GM12878 (cell line): ENCODE measurements around the gene SDHC. TPM values are rescaled to one million over a fixed set of nuclear protein-coding genes. Genes with fewer than 3 reads are reported as not detected.

Experiments used
- BCL11A ChIP-seq: IDR thresholded peaks from 2 replicates; pipeline ENCODE4 v1.6.1; 2011; ENCODE audit warnings: low read depth, low read length
- JUNB ChIP-seq: IDR thresholded peaks from 2 replicates; pipeline ENCODE4 v1.6.1; 2016; ENCODE audit warnings: antibody characterized with exemption, mild to moderate bottlenecking
- SMAD1 ChIP-seq: fragments of 450-650 bp; IDR thresholded peaks from 2 replicates; pipeline ENCODE4 v1.6.1; 2018; ENCODE audit warnings: mild to moderate bottlenecking, low read depth; ENCODE audit not compliant: partially characterized antibody
- SREBF1 ChIP-seq: IDR thresholded peaks from 2 replicates; pipeline ENCODE4 v1.6.1; 2012; ENCODE audit warnings: mild to moderate bottlenecking, low read length
- ZNF207 ChIP-seq: fragments of 450-650 bp; IDR thresholded peaks from 2 replicates; pipeline ENCODE4 v1.6.1; 2014; ENCODE audit warnings: antibody characterized with exemption, mild to moderate bottlenecking, borderline replicate concordance
- ZNF24 ChIP-seq: fragments of 450-650 bp; IDR thresholded peaks from 2 replicates; pipeline ENCODE4 v1.6.1; 2017; ENCODE audit warnings: antibody characterized with exemption, mild to moderate bottlenecking
- ZNF622 ChIP-seq: fragments of 450-650 bp; IDR thresholded peaks from 2 replicates; pipeline ENCODE4 v1.6.1; 2017; ENCODE audit warnings: mild to moderate bottlenecking, inconsistent platforms
- ZSCAN29 ChIP-seq: fragments of 450-650 bp; IDR thresholded peaks from 2 replicates; pipeline ENCODE4 v1.6.1; 2017; ENCODE audit warnings: mild to moderate bottlenecking, moderate library complexity
- polyA plus RNA-seq, 11 experiments: library from polyadenylated mRNA; depleted of rRNA in 4 of 11; unstranded in 6 of 11; stranded (reverse) in 5 of 11; fragments of >200 nt; fragmentation: Nextera tagmentation in 4 of 11; fragmentation: Illumina TruSeq in 1 of 11; extraction: Ambion mirVana in 4 of 11; extraction: Trizol in 1 of 11; gene quantifications; 1 replicate in 1 of 11; 2 replicates in 10 of 11; pipeline versions ENCODE4 v1.2.1 to v1.2.3, GENCODE V29; 2011 to 2016; ENCODE audit warnings: inconsistent platforms in 2 of 11, missing spikeins in 2 of 11, low read depth in 1 of 11
- total RNA-seq, 4 experiments: library from RNA; depleted of rRNA in 3 of 4; stranded (reverse); fragments of >200 nt in 3 of 4; fragmentation: Illumina TruSeq in 1 of 4; extraction: Trizol in 1 of 4; gene quantifications; 2 replicates each; pipeline versions ENCODE4 v1.2.1 to v1.2.3, GENCODE V29; 2013 to 2021
- TF ChIP-seq, protein P1 (sequence below): fragments of 450-650 bp; IDR thresholded peaks from 2 replicates; pipeline ENCODE4 v1.6.1; 2017; ENCODE audit warnings: mild to moderate bottlenecking, moderate library complexity
- TF ChIP-seq, protein P2 (sequence below): IDR thresholded peaks from 2 replicates; pipeline ENCODE4 v1.6.1; 2011; ENCODE audit warnings: mild to moderate bottlenecking, low read depth, low read length, moderate library complexity; ENCODE audit not compliant: insufficient replicate concordance
- TF ChIP-seq, protein P3 (sequence below): fragments of 150-350 bp; IDR thresholded peaks from 2 replicates; pipeline ENCODE4 v1.6.1; 2016; ENCODE audit warnings: low read depth, low read length

The SDHC gene
- total and polyA plus RNA-seq, 10 of the 15 experiments (the other 5 are each of a cell fraction or from before 2014, with no cell fraction given): 18.4 to 340 (median 178) TPM

DNA sequence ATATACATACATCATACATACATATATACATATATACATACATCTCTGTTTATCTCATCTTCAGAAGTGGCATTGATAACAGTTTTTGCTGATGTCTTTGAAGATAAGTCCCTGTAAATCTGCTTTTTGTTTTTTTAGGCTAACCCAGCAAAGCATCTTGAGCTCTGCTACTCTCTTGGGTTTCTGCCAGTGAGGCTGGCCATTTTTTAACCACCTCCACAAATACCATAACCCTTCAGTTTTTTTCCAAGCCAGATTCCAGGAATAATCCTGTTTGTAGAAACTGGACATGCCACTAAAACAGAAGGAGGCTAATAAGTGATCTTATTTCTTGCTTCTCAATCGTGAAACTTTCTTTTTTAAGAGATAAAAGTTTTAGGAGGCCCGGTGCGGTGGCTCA lies 21.6 kb downstream of the SDHC start (continued):
- TF ChIP-seq, protein P1, sequence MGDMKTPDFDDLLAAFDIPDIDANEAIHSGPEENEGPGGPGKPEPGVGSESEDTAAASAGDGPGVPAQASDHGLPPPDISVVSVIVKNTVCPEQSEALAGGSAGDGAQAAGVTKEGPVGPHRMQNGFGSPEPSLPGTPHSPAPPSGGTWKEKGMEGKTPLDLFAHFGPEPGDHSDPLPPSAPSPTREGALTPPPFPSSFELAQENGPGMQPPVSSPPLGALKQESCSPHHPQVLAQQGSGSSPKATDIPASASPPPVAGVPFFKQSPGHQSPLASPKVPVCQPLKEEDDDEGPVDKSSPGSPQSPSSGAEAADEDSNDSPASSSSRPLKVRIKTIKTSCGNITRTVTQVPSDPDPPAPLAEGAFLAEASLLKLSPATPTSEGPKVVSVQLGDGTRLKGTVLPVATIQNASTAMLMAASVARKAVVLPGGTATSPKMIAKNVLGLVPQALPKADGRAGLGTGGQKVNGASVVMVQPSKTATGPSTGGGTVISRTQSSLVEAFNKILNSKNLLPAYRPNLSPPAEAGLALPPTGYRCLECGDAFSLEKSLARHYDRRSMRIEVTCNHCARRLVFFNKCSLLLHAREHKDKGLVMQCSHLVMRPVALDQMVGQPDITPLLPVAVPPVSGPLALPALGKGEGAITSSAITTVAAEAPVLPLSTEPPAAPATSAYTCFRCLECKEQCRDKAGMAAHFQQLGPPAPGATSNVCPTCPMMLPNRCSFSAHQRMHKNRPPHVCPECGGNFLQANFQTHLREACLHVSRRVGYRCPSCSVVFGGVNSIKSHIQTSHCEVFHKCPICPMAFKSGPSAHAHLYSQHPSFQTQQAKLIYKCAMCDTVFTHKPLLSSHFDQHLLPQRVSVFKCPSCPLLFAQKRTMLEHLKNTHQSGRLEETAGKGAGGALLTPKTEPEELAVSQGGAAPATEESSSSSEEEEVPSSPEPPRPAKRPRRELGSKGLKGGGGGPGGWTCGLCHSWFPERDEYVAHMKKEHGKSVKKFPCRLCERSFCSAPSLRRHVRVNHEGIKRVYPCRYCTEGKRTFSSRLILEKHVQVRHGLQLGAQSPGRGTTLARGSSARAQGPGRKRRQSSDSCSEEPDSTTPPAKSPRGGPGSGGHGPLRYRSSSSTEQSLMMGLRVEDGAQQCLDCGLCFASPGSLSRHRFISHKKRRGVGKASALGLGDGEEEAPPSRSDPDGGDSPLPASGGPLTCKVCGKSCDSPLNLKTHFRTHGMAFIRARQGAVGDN: no peak
- TF ChIP-seq ZNF24 (no peak), ZSCAN29 (no peak), BCL11A (no peak), JUNB (no peak), SREBF1 (no peak), SMAD1 (no peak), ZNF207 (no peak), ZNF622 (no peak)
- TF ChIP-seq, protein P2, sequence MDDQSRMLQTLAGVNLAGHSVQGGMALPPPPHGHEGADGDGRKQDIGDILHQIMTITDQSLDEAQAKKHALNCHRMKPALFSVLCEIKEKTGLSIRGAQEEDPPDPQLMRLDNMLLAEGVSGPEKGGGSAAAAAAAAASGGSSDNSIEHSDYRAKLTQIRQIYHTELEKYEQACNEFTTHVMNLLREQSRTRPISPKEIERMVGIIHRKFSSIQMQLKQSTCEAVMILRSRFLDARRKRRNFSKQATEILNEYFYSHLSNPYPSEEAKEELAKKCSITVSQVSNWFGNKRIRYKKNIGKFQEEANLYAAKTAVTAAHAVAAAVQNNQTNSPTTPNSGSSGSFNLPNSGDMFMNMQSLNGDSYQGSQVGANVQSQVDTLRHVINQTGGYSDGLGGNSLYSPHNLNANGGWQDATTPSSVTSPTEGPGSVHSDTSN: no peak
- TF ChIP-seq, protein P3, sequence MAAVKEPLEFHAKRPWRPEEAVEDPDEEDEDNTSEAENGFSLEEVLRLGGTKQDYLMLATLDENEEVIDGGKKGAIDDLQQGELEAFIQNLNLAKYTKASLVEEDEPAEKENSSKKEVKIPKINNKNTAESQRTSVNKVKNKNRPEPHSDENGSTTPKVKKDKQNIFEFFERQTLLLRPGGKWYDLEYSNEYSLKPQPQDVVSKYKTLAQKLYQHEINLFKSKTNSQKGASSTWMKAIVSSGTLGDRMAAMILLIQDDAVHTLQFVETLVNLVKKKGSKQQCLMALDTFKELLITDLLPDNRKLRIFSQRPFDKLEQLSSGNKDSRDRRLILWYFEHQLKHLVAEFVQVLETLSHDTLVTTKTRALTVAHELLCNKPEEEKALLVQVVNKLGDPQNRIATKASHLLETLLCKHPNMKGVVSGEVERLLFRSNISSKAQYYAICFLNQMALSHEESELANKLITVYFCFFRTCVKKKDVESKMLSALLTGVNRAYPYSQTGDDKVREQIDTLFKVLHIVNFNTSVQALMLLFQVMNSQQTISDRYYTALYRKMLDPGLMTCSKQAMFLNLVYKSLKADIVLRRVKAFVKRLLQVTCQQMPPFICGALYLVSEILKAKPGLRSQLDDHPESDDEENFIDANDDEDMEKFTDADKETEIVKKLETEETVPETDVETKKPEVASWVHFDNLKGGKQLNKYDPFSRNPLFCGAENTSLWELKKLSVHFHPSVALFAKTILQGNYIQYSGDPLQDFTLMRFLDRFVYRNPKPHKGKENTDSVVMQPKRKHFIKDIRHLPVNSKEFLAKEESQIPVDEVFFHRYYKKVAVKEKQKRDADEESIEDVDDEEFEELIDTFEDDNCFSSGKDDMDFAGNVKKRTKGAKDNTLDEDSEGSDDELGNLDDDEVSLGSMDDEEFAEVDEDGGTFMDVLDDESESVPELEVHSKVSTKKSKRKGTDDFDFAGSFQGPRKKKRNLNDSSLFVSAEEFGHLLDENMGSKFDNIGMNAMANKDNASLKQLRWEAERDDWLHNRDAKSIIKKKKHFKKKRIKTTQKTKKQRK: no peak
- TF ChIP-seq, all 136 proteins: peak for 0
